Measurements from ENCODE around the gene XYLT2.
"Not testable (repeated sequence)": the region's sequence is repeated elsewhere in the genome, so short reads cannot be mapped to it uniquely, and the experiment has no call there.

The XYLT2 gene

DNA sequence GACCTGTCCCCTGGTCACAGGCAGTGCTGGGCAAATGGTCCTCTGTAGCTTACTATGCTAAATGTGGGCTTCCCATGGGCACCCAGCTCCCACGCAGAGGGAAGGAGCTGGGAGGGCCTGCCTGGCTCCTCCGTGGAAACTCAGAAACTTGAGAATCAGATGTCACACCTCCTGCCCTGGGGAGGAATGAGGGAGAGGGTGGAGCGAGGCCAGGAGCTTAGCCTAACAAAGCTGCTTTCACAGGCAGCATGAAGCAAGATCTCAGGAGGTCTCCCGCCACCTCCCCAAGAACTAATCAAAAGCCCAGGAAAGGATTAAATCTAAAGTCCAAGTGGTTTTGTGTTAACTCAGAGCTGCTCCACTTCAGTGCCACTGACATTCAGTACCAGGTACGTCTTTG is 33.6 kb upstream of the XYLT2 start:
- TF ChIP-seq, protein P1, sequence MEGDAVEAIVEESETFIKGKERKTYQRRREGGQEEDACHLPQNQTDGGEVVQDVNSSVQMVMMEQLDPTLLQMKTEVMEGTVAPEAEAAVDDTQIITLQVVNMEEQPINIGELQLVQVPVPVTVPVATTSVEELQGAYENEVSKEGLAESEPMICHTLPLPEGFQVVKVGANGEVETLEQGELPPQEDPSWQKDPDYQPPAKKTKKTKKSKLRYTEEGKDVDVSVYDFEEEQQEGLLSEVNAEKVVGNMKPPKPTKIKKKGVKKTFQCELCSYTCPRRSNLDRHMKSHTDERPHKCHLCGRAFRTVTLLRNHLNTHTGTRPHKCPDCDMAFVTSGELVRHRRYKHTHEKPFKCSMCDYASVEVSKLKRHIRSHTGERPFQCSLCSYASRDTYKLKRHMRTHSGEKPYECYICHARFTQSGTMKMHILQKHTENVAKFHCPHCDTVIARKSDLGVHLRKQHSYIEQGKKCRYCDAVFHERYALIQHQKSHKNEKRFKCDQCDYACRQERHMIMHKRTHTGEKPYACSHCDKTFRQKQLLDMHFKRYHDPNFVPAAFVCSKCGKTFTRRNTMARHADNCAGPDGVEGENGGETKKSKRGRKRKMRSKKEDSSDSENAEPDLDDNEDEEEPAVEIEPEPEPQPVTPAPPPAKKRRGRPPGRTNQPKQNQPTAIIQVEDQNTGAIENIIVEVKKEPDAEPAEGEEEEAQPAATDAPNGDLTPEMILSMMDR (IDR thresholded peaks at IDR 0.05; ENCODE audit: low read depth, low read length, missing control alignments) = no peak
- H3K4me3 ChIP-seq (ENCODE audit: low read depth, low read length) = no peak overlapping the region
- no peak for DNase-seq (ENCODE audit: low read depth)

DNA sequence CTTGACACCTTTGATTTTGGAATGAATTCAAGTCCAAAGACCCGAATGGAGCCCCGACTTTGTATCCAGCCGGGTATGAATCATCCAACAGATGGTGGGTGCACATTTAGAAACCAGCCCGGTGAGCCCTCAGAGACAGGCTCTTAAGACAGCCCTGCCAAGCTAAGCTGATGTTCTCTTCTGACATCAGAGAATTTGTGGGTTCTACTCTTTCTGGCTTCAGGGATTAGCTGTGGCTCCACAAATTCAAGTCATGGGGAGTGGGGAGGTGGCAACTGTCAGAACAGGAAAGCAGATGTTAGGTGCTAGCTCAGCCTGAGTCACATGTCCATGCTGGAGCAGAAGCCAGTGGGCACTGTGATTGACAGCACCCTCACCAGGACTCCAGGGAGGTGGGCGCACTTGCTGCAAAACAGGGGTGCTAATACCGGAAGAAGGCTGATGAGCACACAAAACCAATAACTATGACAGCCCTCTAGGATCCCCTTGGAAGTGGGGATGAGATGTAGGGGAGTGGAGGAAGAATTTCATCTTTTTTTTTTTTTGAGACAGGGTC is 31.4 kb upstream of the XYLT2 start:
- TF ChIP-seq, protein P1 (IDR thresholded peaks at IDR 0.05; ENCODE audit: low read depth, low read length, missing control alignments) = no peak
- no peak for DNase-seq (ENCODE audit: low read depth)
- no peak overlapping the region for H3K4me3 ChIP-seq (ENCODE audit: low read depth, low read length)

DNA sequence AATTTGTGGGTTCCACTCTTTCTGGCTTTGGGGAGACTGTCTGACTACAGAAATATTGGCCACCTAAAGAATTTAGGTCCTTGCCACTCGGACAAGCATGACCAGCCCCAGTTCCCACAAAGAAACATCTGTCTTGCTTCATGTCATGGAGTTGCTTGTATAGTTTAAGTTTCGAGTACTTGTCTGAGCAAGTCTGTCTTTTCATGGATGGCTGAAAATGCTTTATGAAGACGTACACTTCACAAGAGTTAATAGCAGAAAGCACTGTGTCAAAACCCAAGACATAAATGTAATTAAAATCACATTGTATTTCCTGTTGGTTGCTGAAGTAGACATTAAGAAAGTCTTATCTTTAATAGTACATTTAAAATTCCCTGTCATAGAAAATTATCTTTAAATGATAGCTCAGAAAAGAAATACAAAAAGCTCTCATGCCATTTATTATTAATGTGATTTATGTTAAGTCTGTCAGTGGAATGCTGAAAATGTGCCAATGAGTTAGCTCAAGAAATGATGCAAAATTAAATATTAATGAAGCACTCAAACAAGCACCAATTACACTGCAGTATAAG is 29.8 kb upstream of the XYLT2 start:
- no peak for DNase-seq (ENCODE audit: low read depth)
- no peak overlapping the region for H3K4me3 ChIP-seq (ENCODE audit: low read depth, low read length)
- TF ChIP-seq, protein P1 (IDR thresholded peaks at IDR 0.05; ENCODE audit: low read depth, low read length, missing control alignments) = no peak

DNA sequence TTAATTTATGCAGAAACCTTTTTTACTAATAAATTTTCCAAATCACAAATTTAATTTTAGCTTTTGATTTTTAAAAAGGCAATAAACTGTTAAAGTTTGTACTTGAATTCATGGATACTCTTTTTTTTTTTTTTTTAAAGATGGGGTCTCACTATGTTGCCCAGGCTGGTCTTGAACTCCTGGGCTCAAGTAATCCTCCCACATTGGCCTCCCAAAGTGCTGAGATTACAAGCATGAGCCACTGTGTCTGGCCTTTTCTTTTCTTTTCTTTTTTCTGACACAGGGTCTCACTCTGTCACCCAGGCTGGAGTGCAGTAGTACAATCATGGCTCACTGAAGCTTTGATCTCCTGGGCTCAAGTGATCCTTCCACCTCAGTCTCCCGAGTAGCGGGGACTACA is 29.3 kb upstream of the XYLT2 start:
- not testable (repeated sequence) for H3K4me3 ChIP-seq (ENCODE audit: low read depth, low read length); DNase-seq (ENCODE audit: low read depth)

DNA sequence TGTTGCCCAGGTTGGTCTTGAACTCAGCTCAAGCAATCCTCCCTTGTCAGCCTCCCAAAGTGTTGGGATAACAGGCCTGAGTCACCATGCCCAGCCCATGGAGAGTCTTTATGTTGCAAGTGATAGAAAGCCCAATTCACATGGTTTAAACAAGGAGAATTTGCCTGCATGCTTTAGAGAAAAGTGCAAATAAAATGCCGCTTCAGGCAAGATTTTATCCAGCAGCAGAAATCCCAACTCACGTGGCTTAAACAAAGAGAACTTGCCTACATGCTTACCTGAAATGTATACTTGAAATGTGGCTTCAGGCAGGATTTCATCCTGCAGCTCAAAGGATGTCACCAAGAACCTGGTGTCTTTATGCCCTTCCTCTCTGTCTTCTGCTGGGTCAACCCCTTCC is 28.8 kb upstream of the XYLT2 start:
- no peak for DNase-seq (ENCODE audit: low read depth)
- TF ChIP-seq, protein P1 (IDR thresholded peaks at IDR 0.05; ENCODE audit: low read depth, low read length, missing control alignments) = no peak
- H3K4me3 ChIP-seq (ENCODE audit: low read depth, low read length) = no peak overlapping the region

DNA sequence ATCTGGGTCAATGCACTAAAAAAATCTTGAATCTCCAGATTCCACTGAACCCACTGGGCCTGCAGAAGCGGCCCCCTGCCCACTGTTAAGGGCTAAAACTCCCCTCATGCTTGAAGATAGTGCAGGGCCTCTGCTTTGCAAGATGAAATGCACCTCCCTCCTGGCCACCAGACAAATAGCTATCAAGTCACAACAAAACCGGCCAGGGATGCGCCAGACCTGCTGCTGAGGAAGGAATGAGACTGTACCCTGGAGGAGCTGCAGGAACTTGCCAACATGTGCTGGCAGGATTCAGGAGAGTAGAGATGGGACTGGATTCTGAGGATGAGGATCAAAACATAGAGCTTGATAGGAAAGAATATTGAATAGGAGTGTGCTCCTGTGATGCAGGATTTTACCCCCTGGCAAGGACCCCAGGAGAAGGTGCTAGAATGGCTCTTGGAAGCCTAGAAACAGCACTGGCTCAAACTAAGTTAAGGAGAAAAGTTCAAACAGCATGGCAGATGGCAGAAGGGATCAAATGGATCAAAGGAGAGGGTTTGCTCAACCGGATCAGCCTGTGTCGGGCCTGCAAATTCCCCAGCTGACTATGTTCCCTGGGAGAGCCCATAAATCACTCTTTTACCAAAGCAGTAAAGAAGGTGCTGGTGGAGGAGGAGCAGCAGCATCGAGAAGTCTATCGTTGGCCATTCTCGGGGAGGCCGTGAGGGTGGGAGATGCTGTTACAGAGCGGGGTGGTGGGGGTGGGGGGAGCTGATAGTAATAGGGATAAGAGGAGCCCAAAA is 27.2 kb upstream of the XYLT2 start:
- no peak overlapping the region for H3K4me3 ChIP-seq (ENCODE audit: low read depth, low read length)
- TF ChIP-seq, protein P1 (IDR thresholded peaks at IDR 0.05; ENCODE audit: low read depth, low read length, missing control alignments) = no peak

DNA sequence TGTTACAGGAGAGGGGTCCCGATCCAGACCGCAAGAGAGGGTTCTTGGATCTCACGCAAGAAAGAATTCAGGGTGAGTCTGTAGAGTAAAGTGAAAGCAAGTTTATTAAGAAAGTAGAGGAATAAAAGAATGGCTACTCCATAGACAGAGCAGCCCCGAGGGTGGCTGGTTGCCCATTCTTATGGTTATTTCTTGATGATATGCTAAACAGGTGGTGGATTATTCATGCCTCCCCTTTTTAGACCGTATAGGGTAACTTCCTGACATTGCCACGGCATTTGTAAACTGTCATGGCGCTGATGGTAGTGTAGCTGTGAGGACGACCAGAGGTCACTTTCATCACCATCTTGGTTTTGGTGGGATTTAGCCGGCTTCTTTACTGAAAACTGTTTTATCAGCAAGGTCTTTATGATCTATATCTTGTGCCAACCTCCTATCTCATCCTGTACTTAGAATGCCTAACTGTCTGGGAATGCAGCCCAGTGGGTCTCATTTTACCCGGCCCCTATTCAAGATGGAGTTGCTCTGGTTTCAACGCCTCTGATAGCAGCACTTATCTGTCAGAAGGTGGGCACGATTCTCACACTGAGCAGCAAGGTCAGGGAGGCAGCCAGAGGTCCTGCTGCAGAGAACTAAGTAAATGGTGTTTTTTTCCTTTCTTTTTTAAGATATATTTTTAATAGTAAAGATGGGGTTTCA is 26.5 kb upstream of the XYLT2 start:
- DNase-seq (ENCODE audit: low read depth) = no peak
- TF ChIP-seq, protein P1 (IDR thresholded peaks at IDR 0.05; ENCODE audit: low read depth, low read length, missing control alignments) = no peak
- H3K4me3 ChIP-seq (ENCODE audit: low read depth, low read length) = no peak overlapping the region

More for the DNA sequence above, 27.2 kb upstream of the XYLT2 start:
- no peak for DNase-seq (ENCODE audit: low read depth)
